K562 (cell line): ENCODE data around the gene MAP1S. TPM values are rescaled to one million over a fixed set of nuclear protein-coding genes. Genes with fewer than 3 reads are reported as not detected.

Experiments used
- ADNP ChIP-seq: fragments of 200-800 bp; sonication (Bioruptor generic); IDR thresholded peaks from 2 replicates; pipeline ENCODE4 v1.6.1; 2016; ENCODE audit warnings: missing genetic modification characterization, missing compliant biosample characterization
- BCLAF1 ChIP-seq, 2 experiments: fragments of 450-650 bp in 1 of 2; IDR thresholded peaks; 2 replicates each; pipeline ENCODE4 v1.6.1; 2011 to 2017; ENCODE audit warnings: low read depth in 2 of 2, antibody characterized with exemption in 1 of 2, borderline replicate concordance in 1 of 2, low read length in 1 of 2, mild to moderate bottlenecking in 1 of 2, mixed read lengths in 1 of 2; ENCODE audit not compliant: control insufficient read depth in 1 of 2
- CC2D1A ChIP-seq: fragments of 450-650 bp; IDR thresholded peaks from 2 replicates; pipeline ENCODE4 v1.6.1; 2017; ENCODE audit warnings: mild to moderate bottlenecking
- DMBX1 ChIP-seq: fragments of 250-450 bp; sonication (Bioruptor Pico); IDR thresholded peaks from 2 replicates; pipeline ENCODE4 v1.8.0; 2022; ENCODE audit warnings: inconsistent platforms, mild to moderate bottlenecking, moderate library complexity, borderline replicate concordance
- GTF2A2 ChIP-seq: IDR thresholded peaks from 2 replicates; pipeline ENCODE4 v1.6.1; 2016; ENCODE audit warnings: mild to moderate bottlenecking, missing genetic modification characterization, missing compliant biosample characterization
- MCM3 ChIP-seq: fragments of 450-650 bp; IDR thresholded peaks from 2 replicates; pipeline ENCODE4 v1.6.1; 2016
- MEF2A ChIP-seq: IDR thresholded peaks from 2 replicates; pipeline ENCODE4 v1.6.1; 2011; ENCODE audit warnings: low read depth, mild to moderate bottlenecking, low read length, moderate library complexity; ENCODE audit not compliant: control insufficient read depth
- MEF2D ChIP-seq: conservative IDR thresholded peaks from 2 replicates; pipeline ENCODE4 v1.6.1; 2016; ENCODE audit warnings: low read depth, missing genetic modification characterization, missing compliant biosample characterization
- MEIS2 ChIP-seq: fragments of 450-650 bp; IDR thresholded peaks from 2 replicates; pipeline ENCODE4 v1.6.1; 2014; ENCODE audit warnings: mild to moderate bottlenecking; ENCODE audit not compliant: partially characterized antibody
- NEUROD1 ChIP-seq: fragments of 150-350 bp; IDR thresholded peaks from 2 replicates; pipeline ENCODE4 v1.6.1; 2014; ENCODE audit warnings: borderline replicate concordance, low read length, low read depth; ENCODE audit not compliant: partially characterized antibody
- PHF20 ChIP-seq: fragments of 450-650 bp; IDR thresholded peaks from 2 replicates; pipeline ENCODE4 v1.6.1; 2018; ENCODE audit not compliant: partially characterized antibody
- POLR2H ChIP-seq: IDR thresholded peaks from 2 replicates; pipeline ENCODE4 v1.6.1; 2016; ENCODE audit warnings: missing genetic modification characterization, low read depth, mild to moderate bottlenecking, control low read depth, missing compliant biosample characterization, moderate library complexity
- SETDB1 ChIP-seq: IDR thresholded peaks from one replicate; pipeline ENCODE4 v1.6.1; 2012; ENCODE audit warnings: low read length, control low read depth, inconsistent platforms
- SP1 ChIP-seq: sonication (generic); formaldehyde crosslinking; IDR thresholded peaks from 2 replicates; pipeline ENCODE4 v1.8.1; 2022; ENCODE audit warnings: mild to moderate bottlenecking, missing genetic modification reagents
- SRSF1 ChIP-seq: fragments of 200-400 bp; formaldehyde crosslinking; IDR thresholded peaks from 2 replicates; pipeline ENCODE4 v1.6.1; 2017; ENCODE audit warnings: mild to moderate bottlenecking, low read depth, low read length, moderate library complexity
- TRIM28 ChIP-seq: fragments of 450-650 bp; IDR thresholded peaks from 2 replicates; pipeline ENCODE4 v1.6.1; 2017
- VEZF1 ChIP-seq: fragments of 200-800 bp; sonication (Bioruptor generic); IDR thresholded peaks from 2 replicates; pipeline ENCODE4 v1.6.1; 2017; ENCODE audit warnings: missing genetic modification characterization, missing compliant biosample characterization
- ZFX ChIP-seq: sonication (generic); formaldehyde crosslinking; IDR thresholded peaks from 2 replicates; pipeline ENCODE4 v1.8.0; 2022; ENCODE audit warnings: mild to moderate bottlenecking, missing genetic modification reagents, moderate library complexity
- ZNF175 ChIP-seq: fragments of 200-800 bp; sonication (Bioruptor generic); IDR thresholded peaks from 2 replicates; pipeline ENCODE4 v1.6.1; 2016; ENCODE audit warnings: low read depth, mild to moderate bottlenecking, missing genetic modification characterization, missing compliant biosample characterization
- ZNF280A ChIP-seq: fragments of 450-650 bp; IDR thresholded peaks from 2 replicates; pipeline ENCODE4 v1.6.1; 2018; ENCODE audit warnings: mild to moderate bottlenecking, low read depth; ENCODE audit not compliant: partially characterized antibody
- ZNF408 ChIP-seq: fragments of 250-450 bp; sonication (Bioruptor Pico); IDR thresholded peaks from 2 replicates; pipeline ENCODE4 v1.4.0; 2020; ENCODE audit warnings: low read depth, mild to moderate bottlenecking, moderate library complexity
- ZNF75A ChIP-seq: fragments of 450-650 bp; formaldehyde crosslinking; IDR thresholded peaks from 2 replicates; pipeline ENCODE4 v1.4.0; 2020; ENCODE audit warnings: mild to moderate bottlenecking
- ZNF780A ChIP-seq: fragments of 250-450 bp; sonication (Bioruptor Pico); IDR thresholded peaks from 2 replicates; pipeline ENCODE4 v1.5.0; 2021; ENCODE audit warnings: mild to moderate bottlenecking
- polyA plus RNA-seq, 8 experiments: library from polyadenylated mRNA; depleted of rRNA in 4 of 8; stranded (reverse) in 5 of 8; unstranded in 3 of 8; fragments of >200 nt; fragmentation: Nextera tagmentation in 2 of 8; fragmentation: Illumina TruSeq in 1 of 8; extraction: Ambion mirVana in 2 of 8; extraction: Trizol in 1 of 8; gene quantifications; 2 replicates each; pipeline versions ENCODE4 v1.2.1 to v1.2.3, GENCODE V29; 2011 to 2014; ENCODE audit warnings: inconsistent platforms in 1 of 8, missing spikeins in 1 of 8
- total RNA-seq, 7 experiments: library from RNA; depleted of rRNA in 6 of 7; stranded (reverse); fragments of >200 nt in 6 of 7; fragmentation: Illumina TruSeq in 2 of 7; extraction: Trizol in 2 of 7; gene quantifications; 2 replicates each; pipeline versions ENCODE4 v1.2.1 to v1.2.3, GENCODE V29; 2011 to 2021; ENCODE audit warnings: low replicate concordance in 1 of 7

The MAP1S gene
- total and polyA plus RNA-seq, 9 of the 15 experiments (the other 6 are each of a cell fraction or from before 2014, with no cell fraction given): 2.0 to 81.0 (median 9.5) TPM

- TF ChIP-seq SP1 (CRISPR knock-in tag): peak; percentile 46; the same call in 1 of the 2 replicates
- peak; percentile 47 for TF ChIP-seq ZFX (CRISPR knock-in tag)
- TF ChIP-seq BCLAF1 (IDR thresholded peaks at IDR 0.05; ENCODE audit: borderline replicate concordance in 1 of 2, control insufficient read depth in 1 of 2, low read depth in 2 of 2, low read length in 1 of 2): no peak
- TF ChIP-seq DMBX1 (CRISPR knock-in tag): no peak
- no peak for TF ChIP-seq ZNF280A
- TF ChIP-seq VEZF1: peak; percentile 98
- no peak for TF ChIP-seq ZNF175 (CRISPR knock-in tag)
- peak; percentile 17 for TF ChIP-seq NEUROD1
- TF ChIP-seq ZNF780A (CRISPR knock-in tag): 0 out of 2 replicates have a peak, but pooled peaks have one; percentile 31
- TF ChIP-seq TRIM28: peak; percentile 59; the same call in 1 of the 2 replicates
- TF ChIP-seq ZNF408 (CRISPR knock-in tag): no peak
- TF ChIP-seq CC2D1A: peak; percentile 79
- peak; percentile 97 for TF ChIP-seq ADNP (tag)
- TF ChIP-seq POLR2H (tag): peak; percentile 58; the same call in 1 of the 2 replicates
- TF ChIP-seq PHF20: peak; percentile 86
- TF ChIP-seq SRSF1: no peak
- TF ChIP-seq MEIS2: no peak
- no peak for TF ChIP-seq MEF2A
- peak; percentile 29; the same call in 1 of the 2 replicates for TF ChIP-seq MEF2D
- TF ChIP-seq SETDB1: no peak
- TF ChIP-seq ZNF75A (CRISPR knock-in tag): no peak
- TF ChIP-seq GTF2A2 (tag): no peak
- no peak for TF ChIP-seq MCM3
These were observed 32.0 kb downstream of the MAP1S start, which contains the start of gene FCHO1 (continued) for GRCh38 chr19:17751103-17751911.
